HepG2 (cell line): Measurements from ENCODE around the gene C5AR1. TPM values are rescaled to one million over a fixed set of nuclear protein-coding genes. Genes with fewer than 3 reads are reported as not detected.

Experiments
- AKAP8 ChIP-seq: sonication (generic); formaldehyde crosslinking; IDR thresholded peaks from 2 replicates; pipeline ENCODE4 v1.5.1; 2020; ENCODE audit warnings: mild to moderate bottlenecking, missing genetic modification reagents
- JDP2 ChIP-seq: sonication (generic); formaldehyde crosslinking; IDR thresholded peaks from 2 replicates; pipeline ENCODE4 v1.8.1; 2022; ENCODE audit warnings: missing genetic modification reagents, borderline replicate concordance
- MAFF ChIP-seq: IDR thresholded peaks from 2 replicates; pipeline ENCODE4 v1.6.1; 2011; ENCODE audit warnings: low read depth, low read length, improper control_type of control experiment
- NR2F1 ChIP-seq, 2 experiments: fragments of 450-650 bp in 1 of 2; formaldehyde crosslinking in 1 of 2; IDR thresholded peaks; 2 replicates each; pipeline versions ENCODE4 v1.5.0 to v1.6.1; 2016 to 2020; ENCODE audit warnings: mild to moderate bottlenecking in 1 of 2, missing compliant biosample characterization in 1 of 2, missing genetic modification reagents in 1 of 2, moderate library complexity in 1 of 2
- RAD21 ChIP-seq: fragments of 450-650 bp; formaldehyde crosslinking; IDR thresholded peaks from 2 replicates; pipeline ENCODE4 v1.5.0; 2020; ENCODE audit warnings: mild to moderate bottlenecking
- SP1 ChIP-seq, 2 experiments: fragments of 450-650 bp in 1 of 2; sonication (generic) in 1 of 2; formaldehyde crosslinking in 1 of 2; IDR thresholded peaks; 2 replicates each; pipeline versions ENCODE4 v1.4.0 to v1.6.1; 2016 to 2020; ENCODE audit warnings: missing genetic modification reagents in 1 of 2
- STAT6 ChIP-seq: sonication (generic); formaldehyde crosslinking; IDR thresholded peaks from 2 replicates; pipeline ENCODE4 v1.4.0; 2020; ENCODE audit warnings: missing genetic modification reagents, mild to moderate bottlenecking, borderline replicate concordance
- TCF12 ChIP-seq, 2 experiments: fragments of 450-650 bp in 1 of 2; sonication (generic) in 1 of 2; formaldehyde crosslinking in 1 of 2; IDR thresholded peaks; 2 replicates each; pipeline versions ENCODE4 v1.6.1 to v1.8.0; 2017 to 2022; ENCODE audit warnings: antibody characterized with exemption in 1 of 2, mild to moderate bottlenecking in 1 of 2, missing genetic modification reagents in 1 of 2, moderate library complexity in 1 of 2
- ZXDC ChIP-seq: sonication (generic); formaldehyde crosslinking; IDR thresholded peaks from 2 replicates; pipeline ENCODE4 v1.5.0; 2020; ENCODE audit warnings: mild to moderate bottlenecking, missing genetic modification reagents
- polyA plus RNA-seq, 8 experiments: library from polyadenylated mRNA; depleted of rRNA in 3 of 8; stranded (reverse) in 7 of 8; unstranded in 1 of 8; fragments of >200 nt; fragmentation: Illumina TruSeq in 4 of 8; extraction: Trizol in 4 of 8; gene quantifications; 2 replicates each; pipeline versions ENCODE4 v1.2.1 to v1.2.3, GENCODE V29; 2011 to 2016; ENCODE audit warnings: low read depth in 4 of 8, missing spikeins in 1 of 8, mixed read lengths in 1 of 8; ENCODE audit not compliant: insufficient read depth in 1 of 8
- total RNA-seq, 5 experiments: library from RNA; depleted of rRNA; stranded (reverse); fragments of >200 nt; fragmentation: Illumina TruSeq; extraction: Trizol; gene quantifications; 2 replicates each; pipeline ENCODE4 v1.2.3, GENCODE V29; 2016; ENCODE audit warnings: low read depth in 1 of 5

The C5AR1 gene
- total and polyA plus RNA-seq, 2 of the 13 experiments (the other 11 are each of a cell fraction or from before 2014, with no cell fraction given) = 0.07 to 1.6 TPM

GRCh38 chr19:47280183-47280797 is 29.4 kb upstream of the C5AR1 start (continued):
- TF ChIP-seq TCF12 (IDR thresholded peaks at IDR 0.05) (no peak), TCF12 (CRISPR knock-in tag; IDR thresholded peaks at IDR 0.05) (no peak), JDP2 (CRISPR knock-in tag) (no peak), MAFF (no peak), NR2F1 (CRISPR knock-in tag; IDR thresholded peaks at IDR 0.05) (no peak), AKAP8 (CRISPR knock-in tag) (no peak), ZXDC (no peak), STAT6 (CRISPR knock-in tag) (no peak), SP1 (IDR thresholded peaks at IDR 0.05) (no peak), SP1 (CRISPR knock-in tag; IDR thresholded peaks at IDR 0.05) (no peak), RAD21 (CRISPR knock-in tag) (0 out of 2 replicates have a peak, but pooled peaks have one; percentile 11)
